Measurements from ENCODE around the gene VWA7.

Gene VWA7

GRCh38 chr6:31784098-31784925 is 7.2 kb upstream of the VWA7 start:
- Histone ChIP-seq H3K4me3 (no peak overlapping the region), H3K27ac (no peak overlapping the region)
- TF ChIP-seq, protein P1, sequence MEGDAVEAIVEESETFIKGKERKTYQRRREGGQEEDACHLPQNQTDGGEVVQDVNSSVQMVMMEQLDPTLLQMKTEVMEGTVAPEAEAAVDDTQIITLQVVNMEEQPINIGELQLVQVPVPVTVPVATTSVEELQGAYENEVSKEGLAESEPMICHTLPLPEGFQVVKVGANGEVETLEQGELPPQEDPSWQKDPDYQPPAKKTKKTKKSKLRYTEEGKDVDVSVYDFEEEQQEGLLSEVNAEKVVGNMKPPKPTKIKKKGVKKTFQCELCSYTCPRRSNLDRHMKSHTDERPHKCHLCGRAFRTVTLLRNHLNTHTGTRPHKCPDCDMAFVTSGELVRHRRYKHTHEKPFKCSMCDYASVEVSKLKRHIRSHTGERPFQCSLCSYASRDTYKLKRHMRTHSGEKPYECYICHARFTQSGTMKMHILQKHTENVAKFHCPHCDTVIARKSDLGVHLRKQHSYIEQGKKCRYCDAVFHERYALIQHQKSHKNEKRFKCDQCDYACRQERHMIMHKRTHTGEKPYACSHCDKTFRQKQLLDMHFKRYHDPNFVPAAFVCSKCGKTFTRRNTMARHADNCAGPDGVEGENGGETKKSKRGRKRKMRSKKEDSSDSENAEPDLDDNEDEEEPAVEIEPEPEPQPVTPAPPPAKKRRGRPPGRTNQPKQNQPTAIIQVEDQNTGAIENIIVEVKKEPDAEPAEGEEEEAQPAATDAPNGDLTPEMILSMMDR (IDR thresholded peaks at IDR 0.05), result no peak
- DNase-seq (ENCODE audit: low spot score), result no peak

DNA sequence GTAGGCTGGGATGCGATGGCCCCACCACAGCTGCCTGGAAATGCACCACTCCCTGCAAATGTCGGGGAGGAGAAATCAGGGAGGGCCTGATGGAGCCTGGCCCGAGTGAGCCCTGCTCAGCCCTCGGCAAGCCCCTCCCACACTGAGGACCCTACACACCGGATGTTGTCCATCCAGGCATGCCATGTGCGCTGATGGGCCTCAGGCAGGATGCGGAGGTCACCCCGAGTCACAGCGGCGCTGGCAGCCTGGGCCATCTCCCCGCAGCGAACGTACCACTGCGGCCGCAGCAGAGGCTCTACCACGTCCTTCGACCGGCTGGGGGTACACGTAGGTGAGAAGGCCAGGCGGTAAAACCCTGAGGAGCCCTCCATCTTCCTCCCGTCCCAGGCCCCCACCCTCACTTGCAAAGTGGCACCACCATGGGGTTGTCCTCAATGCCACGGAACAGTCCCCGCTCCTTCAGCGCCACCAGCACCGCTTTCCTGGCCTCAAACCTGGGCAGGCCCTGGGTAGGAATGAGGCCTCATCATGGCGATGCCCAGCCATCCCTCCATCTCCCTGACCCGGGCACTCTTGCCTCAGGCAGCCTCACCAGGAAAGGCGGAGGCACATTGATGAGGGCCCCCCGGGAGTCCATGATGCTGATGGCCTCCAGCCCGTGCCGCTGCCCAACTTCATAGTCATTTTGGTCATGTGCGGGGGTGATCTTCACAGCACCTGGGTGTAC is 5.2 kb upstream of the VWA7 start:
- no peak overlapping the region for H3K27ac ChIP-seq
- no peak for DNase-seq (ENCODE audit: low spot score)
- TF ChIP-seq, protein P1 (IDR thresholded peaks at IDR 0.05), result no peak
- H3K4me3 ChIP-seq, result no peak overlapping the region

- DNase-seq (ENCODE audit: low spot score), result no peak
- H3K4me3 ChIP-seq, result no peak overlapping the region
- TF ChIP-seq, protein P1 (IDR thresholded peaks at IDR 0.05), result no peak
- H3K27ac ChIP-seq, result no peak overlapping the region
Measured at GRCh38 chr6:31781244-31782125, 4.4 kb upstream of the VWA7 start.

- no peak overlapping the region for H3K27ac ChIP-seq
- TF ChIP-seq, protein P1 (IDR thresholded peaks at IDR 0.05), result no peak
Measured at GRCh38 chr6:31780507-31781243, 3.5 kb upstream of the VWA7 start.

DNA sequence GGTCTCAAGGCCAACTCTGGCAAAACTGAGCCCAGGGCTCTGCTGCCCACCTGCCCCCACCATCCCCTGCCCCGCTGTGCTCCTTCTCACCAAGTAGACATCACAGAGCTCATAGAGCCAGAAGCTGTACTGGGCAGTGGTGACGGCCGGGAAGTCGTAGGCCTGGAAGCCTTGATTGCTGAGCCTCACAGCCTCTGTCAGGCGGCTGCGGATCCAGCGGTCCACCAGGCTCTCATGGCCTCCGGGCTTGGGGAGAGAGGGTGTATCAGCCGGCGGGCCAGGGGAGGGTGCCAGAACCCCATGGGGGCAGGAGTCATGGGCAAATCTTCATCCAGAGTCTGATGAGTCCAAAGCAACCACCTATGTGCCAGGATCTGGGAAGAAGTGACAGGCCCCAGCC is 2.8 kb upstream of the VWA7 start:
- Histone ChIP-seq H3K27ac (no peak overlapping the region), H3K4me3 (no peak overlapping the region)
- TF ChIP-seq, protein P1 (IDR thresholded peaks at IDR 0.05), result no peak
- DNase-seq (ENCODE audit: low spot score), result no peak

More at GRCh38 chr6:31780507-31781243, 3.5 kb upstream of the VWA7 start:
- no peak overlapping the region for H3K4me3 ChIP-seq
- no peak for DNase-seq (ENCODE audit: low spot score)

Data from coronary artery (tissue), 2 donors.